Activated effector memory CD4-positive, alpha-beta T cell treated with anti-CD3 and anti-CD28 coated beads, Interleukin-2, amount 50 U/mL, for 16 hours (primary cell): ENCODE measurements around the gene LIPA.
"Not testable (repeated sequence)": the region's sequence is repeated elsewhere in the genome, so short reads cannot be mapped to it uniquely, and the experiment has no call there.

Experiments
- DNase-seq: peaks from one replicate; pipeline ENCODE4 v3.0.0-alpha.2; 2020

Gene LIPA

GRCh38 chr10:89251409-89252224, at the start of gene LIPA:
TSS of gene LIPA (minus strand) at chr10:89251775. CDS start at chr10:89247648, 4,127 bp downstream.
- DNase-seq = peak; percentile 98

DNA sequence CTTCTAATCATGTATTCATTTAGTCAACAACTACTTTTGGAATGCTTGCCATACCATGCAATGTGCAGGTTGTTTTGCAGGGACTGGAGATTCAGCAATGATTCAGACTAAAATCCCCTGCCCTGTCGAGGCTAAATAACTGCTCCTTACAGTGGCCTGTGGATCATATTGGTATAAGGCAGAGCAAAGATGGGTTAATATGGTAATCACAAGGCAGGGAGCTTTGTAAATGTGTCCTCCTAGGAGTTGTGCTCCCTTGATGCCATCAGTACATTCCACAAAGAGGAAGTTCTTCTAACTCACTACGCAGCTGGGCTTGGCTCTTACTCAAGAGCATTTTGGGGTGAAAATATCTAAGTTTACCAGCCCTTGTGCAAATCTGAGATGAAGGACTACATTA, 49.7 kb upstream of the LIPA start:
- DNase-seq = no peak

DNA sequence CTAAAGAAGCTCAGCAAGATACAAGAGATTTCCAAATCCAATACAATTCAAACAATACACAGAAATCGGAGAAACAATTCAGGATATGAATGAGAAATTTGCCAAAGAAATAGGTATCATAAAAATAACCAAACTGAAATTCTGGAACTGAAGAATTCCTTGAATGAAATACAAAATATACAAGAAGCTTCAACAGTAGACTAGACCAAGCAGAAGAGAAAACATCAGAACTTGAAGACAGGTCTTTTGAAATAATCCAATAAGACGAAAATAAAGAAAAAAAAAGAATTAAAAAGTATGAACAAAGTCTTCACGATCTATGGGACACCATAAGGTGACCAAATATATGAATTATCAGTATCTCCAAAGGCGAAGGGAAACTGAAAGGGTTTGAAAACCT, 47.5 kb upstream of the LIPA start:
- no peak for DNase-seq

DNA sequence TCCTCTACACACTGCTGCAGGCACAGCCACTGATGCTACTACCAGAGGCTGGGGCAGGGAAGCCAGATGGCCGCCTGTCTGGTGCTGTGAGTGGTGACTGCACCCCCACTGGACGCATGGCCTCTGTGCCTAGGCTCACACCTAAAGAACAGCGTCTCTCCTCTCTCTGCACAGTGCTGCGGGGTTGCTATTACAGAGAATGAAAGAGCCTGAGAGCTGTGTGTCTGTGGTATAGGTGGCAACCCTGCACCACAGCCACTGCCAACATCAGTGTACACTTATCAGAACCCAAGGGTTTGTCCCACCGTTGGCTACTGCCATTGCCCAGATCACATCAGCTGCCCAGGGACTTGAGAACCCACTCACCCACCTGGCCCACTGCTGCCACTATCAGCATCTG, 46.2 kb upstream of the LIPA start:
- no peak for DNase-seq

DNA sequence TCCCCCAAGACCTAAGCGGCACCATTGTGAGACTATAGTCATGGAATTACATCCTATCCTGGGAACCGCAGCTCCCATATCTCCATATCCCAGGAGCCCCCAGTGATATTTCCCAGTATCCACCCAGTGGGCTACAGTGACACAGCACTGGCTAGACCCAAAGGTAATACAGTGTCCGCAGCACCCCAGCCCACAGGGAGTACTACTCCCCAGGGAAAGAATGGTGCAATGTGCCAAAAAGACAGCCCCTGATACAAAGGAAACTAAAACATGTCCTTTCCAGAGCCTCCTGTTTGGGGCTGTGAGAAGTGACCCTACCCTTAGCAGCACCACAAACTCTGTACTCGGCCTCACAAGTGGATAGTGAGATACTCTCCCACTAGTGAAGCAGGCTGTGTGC, 45.8 kb upstream of the LIPA start:
- DNase-seq = no peak

DNA sequence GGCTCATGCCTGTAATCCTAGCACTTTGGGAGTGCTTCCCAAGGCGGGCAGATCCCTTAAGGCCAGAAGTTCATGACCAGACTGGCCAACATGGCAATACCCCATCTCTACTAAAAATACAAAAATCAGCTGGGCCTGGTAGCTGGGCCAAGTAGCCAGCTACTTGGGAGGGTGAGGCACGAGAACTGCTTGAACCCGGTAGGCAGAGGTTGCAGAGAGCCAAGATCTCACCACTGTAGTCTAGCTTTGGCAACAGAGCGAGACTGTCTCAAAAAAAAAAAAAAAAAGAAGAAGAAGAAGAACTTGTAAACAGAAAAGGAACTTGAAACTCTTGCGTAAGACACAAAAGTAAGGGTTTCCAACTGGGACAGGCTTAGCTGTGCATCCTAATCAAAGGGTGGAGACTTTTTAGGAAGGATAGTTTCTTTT, 44.7 kb upstream of the LIPA start:
- DNase-seq = no peak

DNA sequence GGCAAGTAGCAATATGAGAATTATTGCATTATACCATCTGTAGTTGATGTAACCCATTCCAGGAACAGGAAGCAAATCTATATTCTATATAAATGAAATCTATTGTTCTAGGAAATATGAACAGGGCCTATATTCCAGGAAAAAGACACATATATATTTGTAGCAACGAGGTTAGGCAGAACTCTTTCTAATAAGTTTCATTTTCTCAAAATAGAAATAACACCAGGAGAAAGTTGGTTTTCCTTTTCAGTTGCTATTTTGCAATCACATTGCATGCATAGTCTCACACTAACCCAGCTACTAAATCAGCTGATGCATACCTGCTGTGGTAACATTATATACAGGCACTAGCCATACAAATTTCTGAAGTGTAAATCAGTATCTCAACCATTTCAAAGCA, 44.0 kb upstream of the LIPA start:
- DNase-seq = no peak

- DNase-seq = no peak
Observed at GRCh38 chr10:89294721-89295239, 43.2 kb upstream of the LIPA start.

DNA sequence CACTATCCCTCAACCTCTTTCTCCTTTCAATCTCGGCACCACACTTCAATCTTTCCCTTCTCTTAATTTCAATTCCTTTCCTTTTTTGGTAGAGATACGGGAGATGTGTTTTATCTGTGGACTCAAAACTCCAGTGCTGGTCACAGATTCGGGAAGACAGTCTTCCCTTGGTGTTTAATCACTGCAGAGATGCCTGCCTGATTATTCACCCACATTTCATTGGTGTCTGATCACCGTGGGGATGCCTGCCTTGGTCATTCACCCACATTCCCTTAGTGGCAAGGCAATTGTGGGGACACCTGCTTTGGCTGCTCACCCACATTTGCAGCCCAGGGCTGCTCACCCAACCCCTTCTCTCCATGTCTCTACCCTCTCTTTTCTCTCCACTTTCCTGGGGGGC, 33.7 kb upstream of the LIPA start:
- DNase-seq = not testable (repeated sequence)

DNA sequence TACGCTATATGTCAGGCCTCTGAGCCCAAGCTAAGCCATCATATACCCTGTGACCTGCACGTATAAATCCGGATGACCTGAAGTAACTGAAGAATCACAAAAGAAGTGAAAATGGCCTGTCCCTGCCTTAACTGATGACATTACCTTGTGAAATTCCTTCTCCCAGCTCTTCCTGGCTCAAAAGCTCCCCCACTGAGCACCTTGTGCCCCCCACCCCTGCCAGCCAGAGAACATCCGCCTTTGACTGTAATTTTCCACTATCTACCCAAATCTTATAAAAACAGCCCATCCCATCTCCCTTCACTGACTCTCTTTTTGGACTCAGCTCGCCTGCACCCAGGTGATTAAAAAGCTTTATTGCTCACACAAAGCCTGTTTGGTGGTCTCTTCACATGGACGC, 33.1 kb upstream of the LIPA start:
- DNase-seq = not testable (repeated sequence)

- no peak for DNase-seq
Observed at GRCh38 chr10:89283936-89284475, 32.4 kb upstream of the LIPA start.

DNA sequence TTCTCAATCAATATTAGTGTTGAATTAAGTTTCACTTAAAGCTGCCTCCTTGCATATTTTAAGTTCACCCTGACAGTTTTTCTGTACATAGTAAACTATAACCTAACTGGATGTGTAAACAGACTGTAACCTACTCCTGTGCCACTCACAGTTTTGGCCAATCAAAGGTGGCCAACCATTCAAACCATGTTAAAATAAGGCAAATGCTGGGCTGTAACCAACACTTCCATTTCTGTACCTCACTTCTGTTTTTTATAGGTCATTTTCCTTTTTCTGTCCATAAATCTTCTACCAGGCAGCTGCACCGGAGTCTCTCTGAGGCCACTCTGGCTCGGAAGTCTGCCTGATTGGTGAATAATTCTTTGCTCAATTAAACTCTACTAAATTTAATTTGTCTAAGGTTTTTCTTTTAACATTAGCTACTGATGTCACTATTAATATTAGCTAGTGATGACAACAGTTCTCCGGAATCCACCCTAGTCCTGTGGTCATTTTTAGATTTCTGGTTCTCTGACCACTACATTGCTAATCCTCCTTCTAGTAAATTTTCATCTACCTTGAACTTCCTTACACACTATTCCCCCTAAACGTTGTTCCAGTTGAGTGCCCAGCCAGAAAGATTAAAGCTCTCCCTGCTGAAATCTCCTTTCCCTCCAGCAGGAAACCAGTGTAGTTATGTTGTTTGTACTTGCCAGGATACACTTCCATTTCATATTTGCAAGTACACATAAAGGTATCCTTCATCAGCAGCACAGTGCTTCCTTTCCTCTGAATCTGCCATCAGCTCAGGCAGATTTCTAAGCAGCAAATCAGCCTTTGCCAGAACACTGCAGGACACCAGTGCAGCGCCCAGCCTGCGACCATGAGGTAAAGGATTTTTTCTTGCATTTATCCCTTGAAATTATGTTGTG, 31.7 kb upstream of the LIPA start:
- DNase-seq = no peak

DNA sequence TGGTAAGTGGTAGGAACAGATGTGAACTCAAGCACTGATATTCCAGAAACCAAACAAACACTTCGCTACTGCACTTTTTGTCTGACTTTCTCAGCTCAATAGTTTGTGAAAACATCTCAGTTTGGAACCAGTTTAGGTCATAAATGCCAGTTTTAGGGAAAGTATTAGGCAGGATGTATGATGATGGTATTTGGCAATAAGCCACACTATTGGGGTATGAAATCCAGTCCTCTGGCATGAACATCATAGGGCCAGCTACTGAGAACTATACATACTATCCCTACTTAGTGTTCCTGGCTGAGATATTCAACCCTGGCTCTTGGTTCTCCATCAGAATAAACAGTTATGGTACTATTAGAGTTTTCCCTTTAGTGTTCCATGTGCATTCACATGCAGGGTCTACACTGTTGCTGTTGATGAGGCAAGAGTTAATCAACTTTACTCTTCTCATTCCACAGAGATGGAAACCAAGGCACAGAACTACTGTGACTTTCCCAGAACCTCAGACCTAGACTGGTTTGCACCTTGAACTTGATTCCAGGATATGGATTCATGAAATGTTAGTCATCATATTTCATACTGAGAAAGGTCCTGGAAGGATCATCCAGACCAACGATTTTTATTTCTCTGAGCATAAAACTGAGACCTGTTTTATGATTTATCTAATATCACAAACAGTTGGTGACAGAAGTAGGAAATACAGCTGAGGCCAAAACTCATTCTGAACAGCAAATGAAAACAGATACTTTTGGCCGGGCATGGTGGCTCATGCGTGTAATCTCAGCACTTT, 30.2 kb upstream of the LIPA start:
- no peak for DNase-seq

- DNase-seq = no peak
Observed at GRCh38 chr10:89280508-89280907, 28.9 kb upstream of the LIPA start.

GRCh38 chr10:89279421-89279869, 27.9 kb upstream of the LIPA start:
- no peak for DNase-seq

- DNase-seq = no peak
Observed at GRCh38 chr10:89278900-89279392, 27.4 kb upstream of the LIPA start.

GRCh38 chr10:89278034-89278535, 26.5 kb upstream of the LIPA start:
- DNase-seq = no peak

GRCh38 chr10:89275383-89275782, 23.8 kb upstream of the LIPA start:
- DNase-seq = no peak

DNA sequence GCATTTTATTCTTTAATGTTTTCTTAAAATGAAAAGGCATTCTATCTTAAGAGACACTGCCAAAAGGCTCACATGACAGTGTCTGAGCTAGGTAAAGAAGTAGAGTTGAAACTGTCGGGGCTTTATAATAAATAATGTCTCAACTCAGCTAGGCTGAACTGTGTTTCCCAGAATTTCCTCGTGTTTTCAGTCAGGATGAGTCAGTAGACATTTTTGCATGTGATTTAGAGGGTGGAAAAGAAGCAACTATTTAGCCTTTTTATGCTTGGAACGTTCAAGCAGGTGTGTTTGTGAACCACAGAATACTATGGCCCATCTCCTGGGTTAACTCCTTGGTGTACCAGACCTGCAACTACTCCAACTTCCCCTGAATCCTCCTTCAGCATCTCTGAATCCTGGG, 23.4 kb upstream of the LIPA start:
- DNase-seq = no peak

DNA sequence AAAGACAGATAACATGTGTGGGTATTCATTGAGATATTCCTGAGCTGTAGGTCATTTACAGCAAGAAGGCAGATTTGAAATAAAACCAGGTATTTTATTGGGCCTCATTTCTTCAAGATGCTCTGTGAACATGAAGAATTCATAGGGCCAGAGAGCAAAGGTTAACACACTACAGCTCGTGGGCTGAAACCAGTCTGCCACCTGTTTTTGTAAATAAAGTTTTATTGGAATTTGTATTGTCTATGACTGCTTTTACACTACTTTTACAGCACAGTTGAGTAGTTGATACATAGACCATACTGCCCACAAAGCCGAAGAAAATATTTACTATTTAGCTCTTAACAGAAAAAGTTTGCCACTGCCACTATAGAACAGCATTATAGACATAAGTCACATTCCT, 22.1 kb upstream of the LIPA start:
- DNase-seq = no peak

- DNase-seq = no peak
Observed at GRCh38 chr10:89271532-89271931, 20.0 kb upstream of the LIPA start.

DNA sequence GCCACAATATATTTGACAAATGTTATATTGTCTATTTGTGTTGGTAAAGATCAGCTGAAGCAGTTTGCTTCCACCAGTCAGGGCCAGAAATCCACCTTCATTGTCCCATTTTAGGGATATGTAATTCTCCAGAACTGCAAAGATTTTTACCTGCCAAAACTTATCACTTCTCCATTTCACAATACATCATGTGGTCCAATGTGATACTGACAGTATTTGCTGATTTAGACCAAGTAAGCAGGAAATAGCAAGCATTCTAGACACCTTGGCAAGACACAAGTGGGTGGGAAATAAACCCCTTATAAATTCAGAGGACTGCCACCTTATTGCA, 18.5 kb upstream of the LIPA start:
- no peak for DNase-seq
